Measurements from ENCODE around the gene ZBTB22.
A peak's percentile ranks its signal among the peaks of the same experiment; 100 is the strongest.

Gene ZBTB22

GRCh38 chr6:33295621-33296369, 21.7 kb downstream of the ZBTB22 start:
- no peak for DNase-seq (ENCODE audit: low spot score)
- TF ChIP-seq CTCF (IDR thresholded peaks at IDR 0.05; ENCODE audit: extremely low read depth, missing control alignments) = no peak

DNA sequence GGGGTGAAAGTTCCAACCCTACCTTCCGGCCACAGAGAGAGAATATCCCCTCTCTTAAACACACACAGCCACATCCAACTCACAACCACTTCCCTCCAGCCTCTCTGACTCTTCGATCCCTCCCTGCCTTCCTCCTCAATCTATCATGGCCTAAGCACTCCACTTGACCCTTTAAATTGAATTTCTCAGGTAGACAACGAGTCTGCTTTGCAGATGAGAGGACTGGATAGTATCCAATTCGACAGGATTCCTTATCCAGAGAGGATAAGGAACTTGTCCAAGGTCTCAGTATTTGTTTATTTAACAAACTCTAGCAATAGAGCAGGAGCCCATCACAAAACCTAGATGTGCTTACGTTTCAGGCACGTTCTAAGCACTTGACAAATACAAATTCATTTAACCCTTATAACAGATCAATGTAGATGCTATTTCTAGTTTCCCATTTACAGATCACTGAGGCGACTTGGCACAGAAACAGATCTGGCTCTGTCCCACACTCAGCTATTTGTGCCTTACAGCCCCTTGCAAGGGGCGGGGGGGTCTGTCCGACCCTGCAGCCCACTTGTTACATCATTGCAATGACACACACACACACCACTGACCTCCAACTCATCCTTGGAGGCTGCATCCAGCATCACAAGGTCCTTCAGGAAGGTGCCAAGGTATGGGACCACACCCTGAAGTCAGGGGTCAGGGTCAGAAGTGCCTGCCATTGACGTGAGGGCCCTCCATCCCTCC, 23.3 kb downstream of the ZBTB22 start:
- TF ChIP-seq CTCF (IDR thresholded peaks at IDR 0.05; ENCODE audit: extremely low read depth, missing control alignments) = no peak
- no peak for DNase-seq (ENCODE audit: low spot score)

DNA sequence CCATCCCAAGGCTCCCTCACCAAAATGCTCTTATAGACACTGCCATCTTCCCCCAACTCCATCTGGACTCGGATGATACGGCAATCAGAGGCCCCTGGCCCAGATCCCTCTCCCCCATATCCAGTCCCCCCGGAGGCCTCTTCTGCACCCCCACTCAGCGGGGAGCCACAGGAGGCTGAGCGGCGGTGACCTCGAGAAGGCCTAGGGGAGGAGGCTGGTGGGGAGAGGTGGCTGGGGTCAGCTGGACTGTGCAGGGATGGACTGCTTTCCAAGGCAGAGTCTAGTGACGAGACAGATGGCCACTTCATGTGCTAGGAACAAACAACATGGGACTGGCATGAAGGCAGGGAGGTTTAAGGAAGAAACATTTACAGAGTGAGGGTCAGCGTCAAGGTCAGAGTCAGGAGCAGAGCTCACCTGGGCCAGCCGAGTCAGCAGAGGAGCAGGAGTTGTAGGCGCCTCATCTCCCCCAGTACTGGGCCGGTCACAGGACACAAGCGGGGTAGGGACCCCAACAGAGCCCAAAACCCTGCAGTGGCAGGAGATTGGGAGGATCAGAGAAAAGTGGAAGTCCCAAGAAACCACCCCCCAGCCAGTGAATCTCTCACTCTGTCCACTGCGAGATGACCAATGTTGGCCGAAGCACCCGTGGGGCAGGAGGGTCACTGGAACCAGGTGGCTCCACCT, 24.4 kb downstream of the ZBTB22 start:
- TF ChIP-seq CTCF (IDR thresholded peaks at IDR 0.05; ENCODE audit: extremely low read depth, missing control alignments) = no peak

GRCh38 chr6:33290459-33290858, 27.1 kb downstream of the ZBTB22 start:
- no peak for DNase-seq (ENCODE audit: low spot score)
- TF ChIP-seq CTCF (IDR thresholded peaks at IDR 0.05; ENCODE audit: extremely low read depth, missing control alignments) = no peak

More for the DNA sequence above, 24.4 kb downstream of the ZBTB22 start:
- DNase-seq (ENCODE audit: low spot score) = no peak

- no peak for TF ChIP-seq CTCF (IDR thresholded peaks at IDR 0.05; ENCODE audit: extremely low read depth, missing control alignments)
Measured at GRCh38 chr6:33289784-33290315, 27.7 kb downstream of the ZBTB22 start.

DNA sequence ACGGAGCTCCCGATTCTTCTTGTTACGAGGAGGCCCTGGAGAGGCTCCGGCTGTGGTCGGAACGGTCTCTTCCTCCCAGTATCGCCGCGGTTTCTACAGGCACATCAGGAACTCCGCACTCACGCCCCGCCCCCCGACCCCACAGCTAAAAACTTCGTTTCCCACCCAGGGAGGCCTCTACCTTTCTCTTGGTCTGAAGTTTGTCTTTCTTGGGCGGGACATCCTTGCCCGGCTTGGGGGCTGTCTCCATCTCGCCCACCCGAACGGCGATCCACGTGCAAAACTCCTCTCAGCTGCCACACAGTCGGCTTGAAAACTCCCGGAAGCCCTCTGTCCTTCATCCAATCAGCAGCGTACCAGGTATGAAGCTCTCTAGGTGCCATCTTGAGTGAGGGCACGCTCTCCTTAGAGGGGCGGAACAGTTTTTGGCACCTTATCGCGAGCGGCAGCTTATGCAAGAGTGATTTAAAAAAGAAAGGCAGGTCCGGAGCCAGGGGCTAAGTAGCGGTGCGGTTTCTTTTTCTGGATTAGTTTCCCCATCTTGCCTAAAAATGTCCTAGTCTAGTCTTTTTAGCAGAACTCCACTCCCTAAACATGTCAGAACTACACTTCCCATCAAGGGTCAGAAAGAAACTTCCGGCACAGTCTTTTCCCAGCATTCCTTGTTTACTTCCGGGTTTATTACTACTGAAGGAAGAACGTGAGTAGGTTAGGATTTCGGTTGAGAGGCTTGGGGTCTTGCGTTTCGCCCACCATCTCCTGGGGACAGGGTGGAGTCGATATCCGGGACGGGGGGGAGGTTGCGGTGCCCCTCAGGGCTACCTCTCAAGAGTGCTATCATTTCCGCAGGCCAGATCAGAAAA, 28.4 kb downstream of the ZBTB22 start, which contains the start of the genes PFDN6 and WDR46:
TSS of gene PFDN6 (plus strand) at position 681 of the 863 bp plus-strand sequence. CDS start 256 bp downstream, outside the sequence.
TSS of gene WDR46 (minus strand) at position 319 of the 863 bp plus-strand sequence. CDS start at position 250, 69 bp downstream.
- peak; percentile 92 for DNase-seq (ENCODE audit: low spot score)
- no peak for TF ChIP-seq CTCF (IDR thresholded peaks at IDR 0.05; ENCODE audit: extremely low read depth, missing control alignments)

More at GRCh38 chr6:33289784-33290315, 27.7 kb downstream of the ZBTB22 start:
- DNase-seq (ENCODE audit: low spot score) = no peak

All from GM20000 (cell line).